GM23338 (cell line): ENCODE results near the gene ADGRG7. TPM values are rescaled to one million over a fixed set of nuclear protein-coding genes. Genes with fewer than 3 reads are reported as not detected.

Source experiments
- ATAC-seq: fragments of 200-7000 bp; cut with Tn5 transposase; 3 replicates; pipeline ENCODE4 v1.9.1; 2020
- DNase-seq: peaks from one replicate; pipeline ENCODE4 v3.0.0-alpha.2; 2015; ENCODE audit warnings: low spot score
- H2AFZ ChIP-seq: fragments of 200-600 bp; sonication (generic); 2 replicates; pipeline ENCODE4 v1.8.0; 2016; ENCODE audit warnings: antibody characterized with exemption, mild to moderate bottlenecking, moderate library complexity
- H3F3A ChIP-seq: fragments of 200-600 bp; sonication (generic); replicated peaks from 2 replicates; pipeline ENCODE4 v1.8.0; 2017; ENCODE audit warnings: antibody characterized with exemption, mixed run types, low read depth
- H3K27ac ChIP-seq: fragments of 200-600 bp; sonication (generic); 2 replicates; pipeline ENCODE4 v1.6.1; 2016; ENCODE audit warnings: low read depth
- H3K27me3 ChIP-seq: fragments of 200-600 bp; sonication (generic); 2 replicates; pipeline ENCODE4 v1.8.0; 2016; ENCODE audit warnings: mild to moderate bottlenecking, mixed run types, moderate library complexity; ENCODE audit not compliant: insufficient read depth
- H3K36me3 ChIP-seq: fragments of 200-600 bp; sonication (generic); 2 replicates; pipeline ENCODE4 v1.8.0; 2016; ENCODE audit warnings: mild to moderate bottlenecking; ENCODE audit not compliant: insufficient read depth
- H3K4me1 ChIP-seq: fragments of 200-600 bp; sonication (generic); 2 replicates; pipeline ENCODE4 v1.8.0; 2016; ENCODE audit warnings: mild to moderate bottlenecking, moderate library complexity; ENCODE audit not compliant: insufficient read depth
- H3K4me2 ChIP-seq: fragments of 200-600 bp; sonication (generic); 2 replicates; pipeline ENCODE4 v1.7.1; 2017; ENCODE audit warnings: mixed run types
- H3K4me3 ChIP-seq: fragments of 200-600 bp; sonication (generic); 2 replicates; pipeline ENCODE4 v1.6.1; 2016; ENCODE audit warnings: mixed run types
- H3K79me2 ChIP-seq: fragments of 200-600 bp; sonication (generic); replicated peaks from 2 replicates; pipeline ENCODE4 v1.8.0; 2017; ENCODE audit warnings: mild to moderate bottlenecking; ENCODE audit not compliant: insufficient read depth
- H3K9me2 ChIP-seq: fragments of 200-600 bp; sonication (generic); 2 replicates; pipeline ENCODE4 v1.8.0; 2017; ENCODE audit not compliant: insufficient read depth
- H4K20me1 ChIP-seq: fragments of 200-600 bp; sonication (generic); replicated peaks from 2 replicates; pipeline ENCODE4 v1.8.0; 2017; ENCODE audit warnings: mild to moderate bottlenecking; ENCODE audit not compliant: insufficient read depth
- H3K27ac Mint-ChIP-seq: 2 replicates; pipeline ENCODE4 v1.8.0; 2020; ENCODE audit warnings: inconsistent platforms, mild to moderate bottlenecking, moderate library complexity, mixed read lengths
- H3K27me3 Mint-ChIP-seq: 3 replicates; pipeline ENCODE4 v1.8.0; 2022; ENCODE audit warnings: low read depth, mild to moderate bottlenecking, moderate library complexity, mixed read lengths, inconsistent platforms; ENCODE audit not compliant: insufficient read depth, poor library complexity
- H3K36me3 Mint-ChIP-seq: 3 replicates; pipeline ENCODE4 v1.8.0; 2021; ENCODE audit warnings: low read depth, mild to moderate bottlenecking, inconsistent platforms, moderate library complexity, mixed read lengths
- H3K4me1 Mint-ChIP-seq: 3 replicates; pipeline ENCODE4 v1.8.0; 2020; ENCODE audit warnings: mild to moderate bottlenecking, inconsistent platforms, mixed read lengths
- H3K4me3 Mint-ChIP-seq: 3 replicates; pipeline ENCODE4 v1.8.0; 2021; ENCODE audit warnings: moderate library complexity, mild to moderate bottlenecking, inconsistent platforms, mixed read lengths
- H3K9me3 Mint-ChIP-seq: 3 replicates; pipeline ENCODE4 v1.8.0; 2020; ENCODE audit warnings: moderate library complexity, mild to moderate bottlenecking, inconsistent platforms, mixed read lengths
- CREB1 ChIP-seq: fragments of 250-450 bp; sonication (Bioruptor Pico); IDR thresholded peaks from 2 replicates; pipeline ENCODE4 v1.5.0; 2020; ENCODE audit warnings: low read depth, mild to moderate bottlenecking, moderate library complexity
- EZH2 ChIP-seq: fragments of 200-600 bp; sonication (generic); IDR thresholded peaks from one replicate; pipeline ENCODE4 v1.8.0; 2017; ENCODE audit warnings: antibody characterized with exemption, mild to moderate bottlenecking, low read depth; ENCODE audit not compliant: unreplicated experiment
- EZH2phosphoT487 ChIP-seq: fragments of 200-600 bp; sonication (generic); IDR thresholded peaks from one replicate; pipeline ENCODE4 v1.8.1; 2018; ENCODE audit warnings: antibody characterized with exemption; ENCODE audit not compliant: unreplicated experiment
- JUNB ChIP-seq: IDR thresholded peaks from one replicate; pipeline ENCODE4 v1.6.1; 2016; ENCODE audit warnings: antibody characterized with exemption; ENCODE audit not compliant: unreplicated experiment
- NANOG ChIP-seq: IDR thresholded peaks from 2 replicates; pipeline ENCODE4 v1.6.1; 2016; ENCODE audit warnings: antibody characterized with exemption, borderline replicate concordance
- POLR2AphosphoS5 ChIP-seq: IDR thresholded peaks from 2 replicates; pipeline ENCODE4 v1.6.1; 2016; ENCODE audit warnings: antibody characterized with exemption, low read depth
- STAT1 ChIP-seq: IDR thresholded peaks from one replicate; pipeline ENCODE4 v1.6.1; 2016; ENCODE audit warnings: antibody characterized with exemption; ENCODE audit not compliant: unreplicated experiment
- ZNF114 ChIP-seq: fragments of 250-450 bp; sonication (Bioruptor Pico); IDR thresholded peaks from 2 replicates; pipeline ENCODE4 v1.5.0; 2020; ENCODE audit warnings: mild to moderate bottlenecking, moderate library complexity
- ZNF331 ChIP-seq: fragments of 250-450 bp; sonication (Bioruptor Pico); IDR thresholded peaks from 2 replicates; pipeline ENCODE4 v1.5.0; 2020; ENCODE audit warnings: low read depth, mild to moderate bottlenecking, moderate library complexity
- ZNF462 ChIP-seq: fragments of 250-450 bp; sonication (Bioruptor Pico); IDR thresholded peaks from 2 replicates; pipeline ENCODE4 v1.5.0; 2020; ENCODE audit warnings: mild to moderate bottlenecking, moderate library complexity
- polyA plus RNA-seq: library from polyadenylated mRNA; unstranded; fragments of >200 nt; fragmentation: Nextera tagmentation; extraction: Ambion mirVana; gene quantifications from 2 replicates; pipeline ENCODE4 v1.2.1, GENCODE V29; 2016
- total RNA-seq: library from RNA; depleted of rRNA; stranded (reverse); fragments of >200 nt; shearing (Covaris generic); gene quantifications from 2 replicates; pipeline ENCODE4 v1.2.3, GENCODE V29; 2014
- TF ChIP-seq, protein P1 (sequence below): IDR thresholded peaks from one replicate; pipeline ENCODE4 v1.6.1; 2018; ENCODE audit warnings: antibody characterized with exemption; ENCODE audit not compliant: unreplicated experiment
- TF ChIP-seq, protein P2 (sequence below), 2 experiments: fragments of 200-600 bp in 1 of 2; sonication (generic) in 1 of 2; conservative IDR thresholded peaks; 2 replicates each; pipeline versions ENCODE4 v1.5.1 to v1.6.1; 2016 to 2017; ENCODE audit warnings: antibody characterized with exemption in 2 of 2, low read depth in 2 of 2, mild to moderate bottlenecking in 2 of 2, moderate library complexity in 1 of 2
- TF ChIP-seq, protein P3 (sequence below): IDR thresholded peaks from 2 replicates; pipeline ENCODE4 v1.6.1; 2016; ENCODE audit warnings: antibody characterized with exemption

ADGRG7 gene
- total and polyA plus RNA-seq, 2 experiments from 2014 or later = not detected

DNA sequence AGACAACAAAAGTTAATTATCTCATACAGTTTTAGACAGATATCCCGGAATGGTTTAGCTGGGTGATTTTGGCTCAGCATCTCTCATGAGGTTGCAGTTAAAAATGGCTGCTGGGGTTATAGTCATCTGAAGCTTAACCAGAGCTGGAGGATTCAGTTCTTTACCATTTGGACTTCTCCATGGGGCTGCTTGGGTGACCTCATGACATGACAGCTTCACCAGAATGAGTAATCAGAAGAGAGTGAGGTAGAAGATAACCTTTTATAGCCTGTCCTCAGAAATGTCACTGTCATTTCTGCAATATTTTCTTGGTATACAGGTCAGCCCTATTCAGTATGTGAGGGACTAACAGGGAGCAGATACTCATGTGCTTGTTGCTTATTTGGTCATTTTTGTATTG is 130.8 kb downstream of the ADGRG7 start:
- Histone ChIP-seq H3F3A (no peaks in the 10 kb centered on the region), H3K4me1 (peaks cover 21% of the 10 kb centered on the region), H2AFZ (no peak overlapping the region), H3K36me3 (peaks cover 13% of the 10 kb centered on the region; the same call in 1 of the 2 replicates), H3K27ac (no peak overlapping the region), H3K79me2 (peaks cover 7% of the 10 kb centered on the region; the same call in 1 of the 2 replicates), H3K4me3 (no peak overlapping the region), H3K27me3 (no peaks in the 10 kb centered on the region), H4K20me1 (no peaks in the 10 kb centered on the region; the same call in 1 of the 2 replicates), H3K4me2 (no peak overlapping the region), H3K9me2 (no peaks in the 10 kb centered on the region)
- no peak for DNase-seq
- H3K27me3 Mint-ChIP-seq = no peaks in the 10 kb centered on the region
- H3K4me1 Mint-ChIP-seq = peaks cover 29% of the 10 kb centered on the region
- no peaks in the 10 kb centered on the region for H3K9me3 Mint-ChIP-seq
- H3K36me3 Mint-ChIP-seq = peaks cover 42% of the 10 kb centered on the region
- no peak for TF ChIP-seq ZNF331 (CRISPR knock-in tag)
- TF ChIP-seq EZH2phosphoT487 = no peak
- no peak for TF ChIP-seq STAT1
- TF ChIP-seq, protein P1, sequence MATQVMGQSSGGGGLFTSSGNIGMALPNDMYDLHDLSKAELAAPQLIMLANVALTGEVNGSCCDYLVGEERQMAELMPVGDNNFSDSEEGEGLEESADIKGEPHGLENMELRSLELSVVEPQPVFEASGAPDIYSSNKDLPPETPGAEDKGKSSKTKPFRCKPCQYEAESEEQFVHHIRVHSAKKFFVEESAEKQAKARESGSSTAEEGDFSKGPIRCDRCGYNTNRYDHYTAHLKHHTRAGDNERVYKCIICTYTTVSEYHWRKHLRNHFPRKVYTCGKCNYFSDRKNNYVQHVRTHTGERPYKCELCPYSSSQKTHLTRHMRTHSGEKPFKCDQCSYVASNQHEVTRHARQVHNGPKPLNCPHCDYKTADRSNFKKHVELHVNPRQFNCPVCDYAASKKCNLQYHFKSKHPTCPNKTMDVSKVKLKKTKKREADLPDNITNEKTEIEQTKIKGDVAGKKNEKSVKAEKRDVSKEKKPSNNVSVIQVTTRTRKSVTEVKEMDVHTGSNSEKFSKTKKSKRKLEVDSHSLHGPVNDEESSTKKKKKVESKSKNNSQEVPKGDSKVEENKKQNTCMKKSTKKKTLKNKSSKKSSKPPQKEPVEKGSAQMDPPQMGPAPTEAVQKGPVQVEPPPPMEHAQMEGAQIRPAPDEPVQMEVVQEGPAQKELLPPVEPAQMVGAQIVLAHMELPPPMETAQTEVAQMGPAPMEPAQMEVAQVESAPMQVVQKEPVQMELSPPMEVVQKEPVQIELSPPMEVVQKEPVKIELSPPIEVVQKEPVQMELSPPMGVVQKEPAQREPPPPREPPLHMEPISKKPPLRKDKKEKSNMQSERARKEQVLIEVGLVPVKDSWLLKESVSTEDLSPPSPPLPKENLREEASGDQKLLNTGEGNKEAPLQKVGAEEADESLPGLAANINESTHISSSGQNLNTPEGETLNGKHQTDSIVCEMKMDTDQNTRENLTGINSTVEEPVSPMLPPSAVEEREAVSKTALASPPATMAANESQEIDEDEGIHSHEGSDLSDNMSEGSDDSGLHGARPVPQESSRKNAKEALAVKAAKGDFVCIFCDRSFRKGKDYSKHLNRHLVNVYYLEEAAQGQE = no peak
- no peak for TF ChIP-seq POLR2AphosphoS5
- TF ChIP-seq NANOG = no peak
- no peak for TF ChIP-seq ZNF114 (CRISPR knock-in tag)
- no peak for TF ChIP-seq CREB1 (CRISPR knock-in tag)
- no peak for TF ChIP-seq EZH2
- no peak for TF ChIP-seq ZNF462 (CRISPR knock-in tag)
- TF ChIP-seq, protein P2, sequence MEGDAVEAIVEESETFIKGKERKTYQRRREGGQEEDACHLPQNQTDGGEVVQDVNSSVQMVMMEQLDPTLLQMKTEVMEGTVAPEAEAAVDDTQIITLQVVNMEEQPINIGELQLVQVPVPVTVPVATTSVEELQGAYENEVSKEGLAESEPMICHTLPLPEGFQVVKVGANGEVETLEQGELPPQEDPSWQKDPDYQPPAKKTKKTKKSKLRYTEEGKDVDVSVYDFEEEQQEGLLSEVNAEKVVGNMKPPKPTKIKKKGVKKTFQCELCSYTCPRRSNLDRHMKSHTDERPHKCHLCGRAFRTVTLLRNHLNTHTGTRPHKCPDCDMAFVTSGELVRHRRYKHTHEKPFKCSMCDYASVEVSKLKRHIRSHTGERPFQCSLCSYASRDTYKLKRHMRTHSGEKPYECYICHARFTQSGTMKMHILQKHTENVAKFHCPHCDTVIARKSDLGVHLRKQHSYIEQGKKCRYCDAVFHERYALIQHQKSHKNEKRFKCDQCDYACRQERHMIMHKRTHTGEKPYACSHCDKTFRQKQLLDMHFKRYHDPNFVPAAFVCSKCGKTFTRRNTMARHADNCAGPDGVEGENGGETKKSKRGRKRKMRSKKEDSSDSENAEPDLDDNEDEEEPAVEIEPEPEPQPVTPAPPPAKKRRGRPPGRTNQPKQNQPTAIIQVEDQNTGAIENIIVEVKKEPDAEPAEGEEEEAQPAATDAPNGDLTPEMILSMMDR (conservative IDR thresholded peaks at IDR 0.05; ENCODE audit: low read depth in 2 of 2) = no peak
- TF ChIP-seq JUNB = no peak
- TF ChIP-seq, protein P3, sequence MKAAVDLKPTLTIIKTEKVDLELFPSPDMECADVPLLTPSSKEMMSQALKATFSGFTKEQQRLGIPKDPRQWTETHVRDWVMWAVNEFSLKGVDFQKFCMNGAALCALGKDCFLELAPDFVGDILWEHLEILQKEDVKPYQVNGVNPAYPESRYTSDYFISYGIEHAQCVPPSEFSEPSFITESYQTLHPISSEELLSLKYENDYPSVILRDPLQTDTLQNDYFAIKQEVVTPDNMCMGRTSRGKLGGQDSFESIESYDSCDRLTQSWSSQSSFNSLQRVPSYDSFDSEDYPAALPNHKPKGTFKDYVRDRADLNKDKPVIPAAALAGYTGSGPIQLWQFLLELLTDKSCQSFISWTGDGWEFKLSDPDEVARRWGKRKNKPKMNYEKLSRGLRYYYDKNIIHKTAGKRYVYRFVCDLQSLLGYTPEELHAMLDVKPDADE = no peak
- H3K27ac Mint-ChIP-seq = no peak overlapping the region
- no peak for ATAC-seq
- no peak overlapping the region for H3K4me3 Mint-ChIP-seq
